Mesenchymal stem cell (in vitro differentiated cells and primary cell): ENCODE data around the gene SYTL4.

Source experiments
- DNase-seq: peaks from one replicate; pipeline ENCODE4 v3.0.0-alpha.2; 2013
- H2AFZ ChIP-seq: one replicate; pipeline ENCODE4 v1.6.1; 2013; ENCODE audit warnings: low read depth, mild to moderate bottlenecking, control low read depth, inconsistent platforms, low read length, moderate library complexity
- H2AK5ac ChIP-seq: 2 replicates; pipeline ENCODE4 v1.6.1; 2013; ENCODE audit warnings: low read length, moderate library complexity, mild to moderate bottlenecking, inconsistent platforms; ENCODE audit not compliant: severe bottlenecking
- H2BK120ac ChIP-seq: one replicate; pipeline ENCODE4 v1.6.1; 2013; ENCODE audit warnings: low read depth, mild to moderate bottlenecking, inconsistent platforms, low read length, moderate library complexity
- H2BK12ac ChIP-seq, 2 experiments: one replicate each; pipeline ENCODE4 v1.6.1; 2013; ENCODE audit warnings: inconsistent platforms in 2 of 2, low read length in 2 of 2, mild to moderate bottlenecking in 2 of 2, moderate library complexity in 2 of 2, control low read depth in 1 of 2
- H2BK15ac ChIP-seq: one replicate; pipeline ENCODE4 v1.6.1; 2013; ENCODE audit warnings: mild to moderate bottlenecking, low read depth, inconsistent platforms; ENCODE audit not compliant: poor library complexity, severe bottlenecking
- H2BK5ac ChIP-seq: 2 replicates; pipeline ENCODE4 v1.6.1; 2013; ENCODE audit warnings: low read depth, mild to moderate bottlenecking, low read length, control low read depth, inconsistent platforms; ENCODE audit not compliant: poor library complexity, severe bottlenecking
- H3K14ac ChIP-seq, 2 experiments: one replicate each; pipeline ENCODE4 v1.6.1; 2013; ENCODE audit warnings: inconsistent platforms in 2 of 2, low read length in 2 of 2, control low read depth in 1 of 2, mild to moderate bottlenecking in 1 of 2, moderate library complexity in 1 of 2
- H3K18ac ChIP-seq, 2 experiments: one replicate each; pipeline ENCODE4 v1.6.1; 2013; ENCODE audit warnings: inconsistent platforms in 2 of 2, low read length in 2 of 2, control low read depth in 1 of 2, low read depth in 1 of 2, mild to moderate bottlenecking in 1 of 2
- H3K23ac ChIP-seq, 2 experiments: one replicate each; pipeline ENCODE4 v1.6.1; 2013; ENCODE audit warnings: inconsistent platforms in 2 of 2, low read length in 2 of 2, mild to moderate bottlenecking in 2 of 2, moderate library complexity in 2 of 2, control low read depth in 1 of 2
- H3K27ac ChIP-seq: 2 replicates; pipeline ENCODE4 v1.5.1; 2013; ENCODE audit warnings: mild to moderate bottlenecking, moderate library complexity, low read length, control low read depth, inconsistent platforms; ENCODE audit not compliant: poor library complexity, severe bottlenecking
- H3K27me3 ChIP-seq, 2 experiments: 2 replicates each; pipeline versions ENCODE4 v1.6.1 to v1.7.0; 2013; ENCODE audit warnings: low read length in 2 of 2, mild to moderate bottlenecking in 2 of 2, moderate library complexity in 2 of 2, control low read depth in 1 of 2, inconsistent platforms in 1 of 2; ENCODE audit not compliant: control insufficient read depth in 1 of 2, insufficient read depth in 1 of 2
- H3K36me3 ChIP-seq, 2 experiments: 2 replicates each; pipeline versions ENCODE4 v1.6.1 to v1.7.0; 2013; ENCODE audit warnings: low read length in 2 of 2, control low read depth in 1 of 2, inconsistent platforms in 1 of 2, low read depth in 1 of 2, mild to moderate bottlenecking in 1 of 2; ENCODE audit not compliant: insufficient read depth in 2 of 2, control insufficient read depth in 1 of 2
- H3K4ac ChIP-seq, 2 experiments: one replicate each; pipeline ENCODE4 v1.6.1; 2013; ENCODE audit warnings: inconsistent platforms in 2 of 2, low read length in 2 of 2, mild to moderate bottlenecking in 2 of 2, moderate library complexity in 2 of 2, control low read depth in 1 of 2, low read depth in 1 of 2
- H3K4me1 ChIP-seq: 2 replicates; pipeline ENCODE4 v1.6.1; 2013; ENCODE audit warnings: low read depth, low read length, control low read depth; ENCODE audit not compliant: control insufficient read depth, insufficient read depth
- H3K4me2 ChIP-seq: 2 replicates; pipeline ENCODE4 v1.6.1; 2013; ENCODE audit warnings: low read length, mild to moderate bottlenecking, inconsistent platforms; ENCODE audit not compliant: poor library complexity, severe bottlenecking
- H3K4me3 ChIP-seq, 2 experiments: 2 replicates each; pipeline versions ENCODE4 v1.5.1 to v1.7.0; 2013; ENCODE audit warnings: low read length in 2 of 2, mild to moderate bottlenecking in 2 of 2, control low read depth in 1 of 2, low read depth in 1 of 2; ENCODE audit not compliant: insufficient read depth in 1 of 2
- H3K79me1 ChIP-seq: replicated peaks from 2 replicates; pipeline ENCODE4 v1.6.1; 2013; ENCODE audit warnings: mild to moderate bottlenecking, control low read depth, low read length, inconsistent platforms; ENCODE audit not compliant: poor library complexity, severe bottlenecking
- H3K9ac ChIP-seq: 2 replicates; pipeline ENCODE4 v1.7.0; 2013; ENCODE audit warnings: mild to moderate bottlenecking, low read length, moderate library complexity
- H3K9me3 ChIP-seq: 2 replicates; pipeline ENCODE4 v1.7.0; 2013; ENCODE audit warnings: mild to moderate bottlenecking, low read length; ENCODE audit not compliant: control insufficient read depth
- H4K8ac ChIP-seq: one replicate; pipeline ENCODE4 v1.6.1; 2013; ENCODE audit warnings: inconsistent platforms, mild to moderate bottlenecking, low read length, moderate library complexity
- H4K91ac ChIP-seq: one replicate; pipeline ENCODE4 v1.6.1; 2013; ENCODE audit warnings: mild to moderate bottlenecking, low read length, inconsistent platforms
- WGBS: methylation state at CpG from one replicate; pipeline ENCODE4 v1.1.7; 2013; ENCODE audit warnings: mixed read lengths; 5-methylcytosine and 5-hydroxymethylcytosine counted together

The SYTL4 gene

DNA sequence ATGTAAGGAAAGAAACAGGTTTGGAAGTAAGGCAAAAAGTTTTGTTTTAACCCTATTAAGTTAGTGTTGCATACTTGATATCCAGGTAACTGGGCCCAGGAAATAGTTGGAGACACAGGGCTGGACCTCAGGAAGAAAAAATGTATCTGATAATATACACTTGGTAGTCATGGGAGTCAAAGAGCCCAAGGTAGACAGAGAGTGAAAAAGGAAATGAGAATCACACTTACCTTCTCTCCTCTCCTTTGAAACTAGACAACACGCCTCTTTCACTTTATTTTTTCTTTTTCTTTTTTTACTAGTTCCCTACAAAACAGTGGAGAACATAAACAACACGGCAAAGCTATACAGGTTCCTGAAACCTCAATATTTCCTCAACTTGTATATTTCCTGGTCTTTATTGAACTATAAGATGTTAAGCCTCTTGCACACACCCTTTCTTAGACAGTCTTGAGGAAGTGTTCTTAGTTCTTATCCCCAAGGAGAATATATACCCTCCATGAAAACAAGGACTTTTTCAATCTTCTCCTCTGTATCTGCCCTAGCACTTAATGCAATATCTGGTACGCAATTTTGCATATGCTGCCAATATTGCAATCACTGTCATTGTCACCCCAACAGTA is 27.2 kb downstream of the SYTL4 start:
- H3K4ac ChIP-seq, result no peak overlapping the region
- no peak overlapping the region for H3K27ac ChIP-seq
- H3K23ac ChIP-seq, result no peak overlapping the region
- no peak overlapping the region for H2BK5ac ChIP-seq
- no peak overlapping the region for H3K14ac ChIP-seq
- H3K4me3 ChIP-seq, result no peak overlapping the region
- 57% methylated on average over 3 of the region's 3 CpGs for WGBS
- no peaks in the 10 kb centered on the region for H3K4me1 ChIP-seq
- H2AK5ac ChIP-seq, result no peak overlapping the region
- no peak overlapping the region for H2AFZ ChIP-seq
- H3K4me2 ChIP-seq, result no peak overlapping the region
- no peak overlapping the region for H2BK15ac ChIP-seq
- no peak overlapping the region for H3K18ac ChIP-seq
- H3K9me3 ChIP-seq, result no peaks in the 10 kb centered on the region
- H2BK120ac ChIP-seq, result no peak overlapping the region
- peaks cover 0 to 40% of the 10 kb centered on the region in 2 experiments for H3K27me3 ChIP-seq
- H2BK12ac ChIP-seq, result no peak overlapping the region
- no peak overlapping the region for H3K9ac ChIP-seq
- H3K79me1 ChIP-seq, result no peaks in the 10 kb centered on the region
- H4K91ac ChIP-seq, result no peak overlapping the region
- no peak for DNase-seq
- peaks cover 0 to 3% of the 10 kb centered on the region in 2 experiments for H3K36me3 ChIP-seq
- H4K8ac ChIP-seq, result no peak overlapping the region

DNA sequence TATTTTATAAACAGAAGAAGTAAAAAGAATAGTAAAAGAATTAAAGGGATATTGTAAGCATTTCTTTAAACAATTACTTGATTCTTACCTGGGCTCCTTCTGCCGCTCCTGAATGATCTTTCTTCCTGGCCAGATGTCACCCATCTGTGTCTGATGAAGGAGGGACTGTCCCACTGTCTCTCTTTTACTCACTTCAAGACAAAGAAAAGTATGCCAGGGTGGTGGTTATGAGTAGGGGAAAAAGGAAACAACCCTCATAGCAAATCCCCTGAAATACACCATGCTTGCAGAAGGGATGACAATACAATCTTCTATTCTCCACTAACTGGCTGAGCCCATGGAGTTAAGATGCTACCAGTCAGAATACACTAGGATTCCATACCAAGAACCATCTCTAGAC is 31.1 kb downstream of the SYTL4 start:
- Histone ChIP-seq H2BK5ac (no peak overlapping the region), H2BK15ac (no peak overlapping the region), H4K91ac (no peak overlapping the region), H3K9me3 (no peaks in the 10 kb centered on the region), H3K27me3 (peaks cover 0 to 51% of the 10 kb centered on the region in 2 experiments), H3K14ac (no peak overlapping the region), H3K4me2 (no peak overlapping the region), H4K8ac (no peak overlapping the region), H3K79me1 (no peaks in the 10 kb centered on the region), H3K23ac (no peak overlapping the region), H2AFZ (no peak overlapping the region), H2AK5ac (no peak overlapping the region), H3K4me1 (no peaks in the 10 kb centered on the region), H3K9ac (no peak overlapping the region), H3K18ac (no peak overlapping the region), H3K27ac (no peak overlapping the region), H3K4me3 (no peak overlapping the region), H2BK120ac (no peak overlapping the region), H3K4ac (no peak overlapping the region), H2BK12ac (no peak overlapping the region), H3K36me3 (peaks cover 0 to 3% of the 10 kb centered on the region in 2 experiments)
- DNase-seq, result no peak
- no CpG with 5 or more reads among the region's 1 CpG for WGBS

DNA sequence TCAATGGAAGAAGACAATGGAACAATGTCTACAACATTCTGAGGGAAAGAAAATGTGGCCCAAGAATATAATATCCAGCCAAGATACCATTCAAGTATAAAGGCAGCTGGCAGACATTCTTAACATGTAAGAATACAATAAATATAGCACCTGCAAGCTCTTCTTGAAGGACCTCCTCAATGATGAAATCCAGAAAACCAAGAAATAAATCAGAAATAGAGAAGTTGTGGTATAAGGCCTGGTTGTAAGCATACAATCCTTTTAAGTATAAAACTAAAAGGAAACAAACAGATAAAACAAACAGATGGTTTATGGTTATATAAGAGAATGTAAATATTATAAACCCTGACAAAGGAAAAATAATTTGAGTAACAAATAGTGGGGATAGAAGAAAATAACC is 33.4 kb downstream of the SYTL4 start:
- Histone ChIP-seq H2BK120ac (no peak overlapping the region), H3K4me2 (no peak overlapping the region), H3K18ac (no peak overlapping the region), H3K9ac (no peak overlapping the region), H3K4me1 (no peaks in the 10 kb centered on the region), H3K9me3 (no peaks in the 10 kb centered on the region), H2AFZ (no peak overlapping the region), H2BK15ac (no peak overlapping the region), H2AK5ac (no peak overlapping the region), H3K14ac (no peak overlapping the region), H2BK12ac (no peak overlapping the region), H4K91ac (no peak overlapping the region), H3K27me3 (peaks cover 0 to 38% of the 10 kb centered on the region in 2 experiments), H3K27ac (no peak overlapping the region), H2BK5ac (no peak overlapping the region), H3K4me3 (no peak overlapping the region), H3K23ac (no peak overlapping the region), H3K36me3 (peaks cover 0 to 3% of the 10 kb centered on the region in 2 experiments), H3K79me1 (no peaks in the 10 kb centered on the region), H3K4ac (no peak overlapping the region), H4K8ac (no peak overlapping the region)
- DNase-seq, result no peak

DNA sequence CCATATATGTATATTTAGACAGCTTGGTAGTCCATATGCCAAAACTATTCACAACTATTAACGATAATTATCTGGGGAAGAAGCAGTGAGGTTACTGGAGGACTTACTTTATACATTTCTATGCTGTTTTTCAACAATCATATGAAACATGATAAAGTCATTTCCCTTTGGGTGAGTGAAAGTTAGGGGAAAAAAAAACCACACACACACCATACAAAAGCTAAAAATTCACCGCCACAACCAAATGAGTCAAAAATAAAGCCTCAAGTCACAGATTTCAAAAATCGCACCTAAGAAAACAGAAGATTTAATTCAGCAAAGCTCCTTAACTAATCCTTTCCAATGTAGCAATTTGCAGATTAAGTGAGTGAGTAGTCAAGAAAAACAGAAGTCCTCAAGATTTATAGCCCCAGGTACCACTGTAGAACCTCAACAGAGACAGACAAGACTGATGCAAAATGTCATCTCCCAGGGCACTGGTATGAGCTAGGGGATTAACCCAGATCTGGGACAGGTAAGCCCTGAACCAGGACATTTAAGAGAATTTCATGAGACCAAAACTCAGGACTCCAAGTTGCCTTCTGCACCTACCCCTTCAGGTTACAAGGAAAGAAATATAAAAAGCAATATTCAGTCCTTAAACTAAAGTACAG is 35.1 kb downstream of the SYTL4 start:
- Histone ChIP-seq H3K18ac (no peak overlapping the region), H2BK5ac (no peak overlapping the region), H3K23ac (no peak overlapping the region), H3K4ac (no peak overlapping the region), H2AFZ (no peak overlapping the region), H3K4me2 (no peak overlapping the region), H4K8ac (no peak overlapping the region), H3K36me3 (peaks cover 0 to 3% of the 10 kb centered on the region in 2 experiments), H3K4me3 (no peak overlapping the region), H2BK12ac (no peak overlapping the region), H2BK15ac (no peak overlapping the region), H4K91ac (no peak overlapping the region), H2AK5ac (no peak overlapping the region), H3K27me3 (peaks cover 0 to 28% of the 10 kb centered on the region in 2 experiments), H3K14ac (no peak overlapping the region), H3K9me3 (no peaks in the 10 kb centered on the region), H2BK120ac (no peak overlapping the region), H3K79me1 (no peaks in the 10 kb centered on the region), H3K4me1 (no peaks in the 10 kb centered on the region), H3K27ac (no peak overlapping the region), H3K9ac (no peak overlapping the region)
- no CpG with 5 or more reads among the region's 3 CpGs for WGBS
- DNase-seq, result no peak
